ENCODE measurements around the gene B4GALNT2.
"Not testable (repeated sequence)": the region's sequence is repeated elsewhere in the genome, so short reads cannot be mapped to it uniquely, and the experiment has no call there.

Gene B4GALNT2, protein sequence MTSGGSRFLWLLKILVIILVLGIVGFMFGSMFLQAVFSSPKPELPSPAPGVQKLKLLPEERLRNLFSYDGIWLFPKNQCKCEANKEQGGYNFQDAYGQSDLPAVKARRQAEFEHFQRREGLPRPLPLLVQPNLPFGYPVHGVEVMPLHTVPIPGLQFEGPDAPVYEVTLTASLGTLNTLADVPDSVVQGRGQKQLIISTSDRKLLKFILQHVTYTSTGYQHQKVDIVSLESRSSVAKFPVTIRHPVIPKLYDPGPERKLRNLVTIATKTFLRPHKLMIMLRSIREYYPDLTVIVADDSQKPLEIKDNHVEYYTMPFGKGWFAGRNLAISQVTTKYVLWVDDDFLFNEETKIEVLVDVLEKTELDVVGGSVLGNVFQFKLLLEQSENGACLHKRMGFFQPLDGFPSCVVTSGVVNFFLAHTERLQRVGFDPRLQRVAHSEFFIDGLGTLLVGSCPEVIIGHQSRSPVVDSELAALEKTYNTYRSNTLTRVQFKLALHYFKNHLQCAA

DNA sequence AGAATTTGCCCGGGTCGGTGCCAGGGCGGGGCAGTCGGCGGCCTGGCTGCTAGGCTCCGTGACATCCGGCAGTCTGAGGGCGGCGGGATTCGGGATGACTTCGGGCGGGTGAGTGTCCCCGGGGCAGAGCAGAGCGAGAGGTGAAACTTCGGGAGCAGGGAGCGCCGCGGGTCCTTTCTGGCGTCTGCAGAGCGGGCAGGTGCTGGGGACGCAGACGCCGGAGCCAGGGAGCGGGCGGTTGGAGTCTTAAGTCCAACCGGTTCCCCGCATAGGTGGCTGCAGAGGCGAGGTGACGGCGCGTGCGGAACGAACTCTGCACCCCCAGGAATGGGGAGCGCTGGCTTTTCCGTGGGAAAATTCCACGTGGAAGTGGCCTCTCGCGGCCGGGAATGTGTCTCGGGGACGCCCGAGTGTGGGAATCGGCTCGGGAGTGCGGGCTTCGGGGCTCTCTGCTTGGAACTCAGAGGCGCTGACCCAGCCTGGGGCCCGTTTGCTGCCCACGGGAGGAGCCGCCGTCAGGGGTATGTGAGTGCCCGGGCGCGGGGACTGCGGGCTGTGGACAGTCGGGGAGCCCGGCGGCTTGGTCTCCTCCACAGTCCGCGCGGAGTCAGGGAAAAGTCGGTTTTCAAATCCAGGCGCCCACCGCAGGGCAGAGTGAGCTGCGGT is at the start of gene B4GALNT2:
Gene B4GALNT2, plus strand, starts transcription at position 71 of the 666 bp plus-strand sequence. Its CDS starts 24 bp downstream, at position 95.
- DNase-seq = no peak

DNA sequence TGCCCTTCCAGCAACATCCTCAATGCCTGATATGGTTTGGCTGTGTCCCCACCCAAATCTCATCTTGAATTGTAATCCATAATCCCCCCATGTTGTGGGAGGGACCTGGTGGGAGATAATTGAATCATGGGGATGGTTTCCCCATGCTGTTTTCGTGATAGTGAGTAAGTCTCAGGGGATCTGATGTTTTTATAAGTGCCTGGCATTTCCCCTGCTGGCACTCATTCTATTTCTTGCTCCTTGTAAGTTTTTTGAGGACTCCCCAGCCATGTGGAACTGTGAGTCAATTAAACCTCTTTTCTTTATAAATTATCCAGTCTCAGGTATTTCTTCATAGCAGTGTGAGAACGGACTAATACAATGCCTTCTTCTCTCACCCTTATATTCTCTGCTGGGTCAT is 47.5 kb upstream of the B4GALNT2 start:
- DNase-seq = not testable (repeated sequence)

DNA sequence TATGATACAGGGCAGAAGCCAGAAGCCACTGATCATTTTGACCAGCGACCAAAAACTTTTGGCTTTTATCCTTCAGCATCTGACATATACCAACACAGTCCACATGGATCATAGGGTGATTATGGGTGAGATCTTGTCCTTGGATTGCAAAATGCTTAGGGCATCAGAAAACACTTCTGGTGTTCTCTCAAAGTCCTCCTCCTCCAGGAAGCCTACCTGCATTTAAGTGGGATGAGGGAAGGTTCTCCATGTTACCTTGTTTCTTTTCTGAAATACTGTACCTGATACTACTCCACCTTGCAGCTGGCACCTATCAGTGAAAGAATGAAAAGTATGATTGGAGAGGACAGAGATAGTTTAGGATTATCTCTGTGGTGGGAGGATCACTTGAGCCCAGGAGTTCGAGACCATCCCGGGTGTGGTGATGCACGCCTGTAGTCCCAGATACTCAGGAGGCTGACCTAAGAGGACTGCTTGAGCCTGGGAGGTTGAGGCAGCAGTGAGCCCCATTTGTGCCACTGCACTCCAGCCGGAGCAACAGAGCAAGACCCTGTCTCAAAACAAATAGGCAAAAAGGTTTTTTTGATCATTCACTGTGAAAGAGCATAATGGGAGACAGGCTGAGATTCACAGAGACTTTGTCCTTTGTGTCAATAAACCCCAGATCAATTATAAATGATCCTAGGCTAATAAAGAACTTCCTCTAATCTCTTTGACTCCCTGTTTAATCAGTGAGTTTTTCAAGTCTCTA is 46.8 kb upstream of the B4GALNT2 start:
- no peak for DNase-seq

DNA sequence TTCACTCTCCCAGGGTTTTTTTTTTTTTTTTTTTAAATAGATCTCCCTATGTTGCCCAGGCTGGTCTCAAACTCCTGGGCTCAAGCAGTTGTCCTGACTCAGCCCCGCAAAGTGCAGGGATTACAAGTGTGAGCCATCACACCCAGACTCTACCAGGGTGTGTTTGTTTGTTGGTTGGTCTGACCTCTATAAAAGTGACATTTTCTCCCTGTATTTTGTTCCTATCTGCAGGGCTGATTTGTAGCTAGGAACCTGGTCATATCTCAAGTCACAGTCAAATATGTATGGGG is 46.3 kb upstream of the B4GALNT2 start:
- no peak for DNase-seq

DNA sequence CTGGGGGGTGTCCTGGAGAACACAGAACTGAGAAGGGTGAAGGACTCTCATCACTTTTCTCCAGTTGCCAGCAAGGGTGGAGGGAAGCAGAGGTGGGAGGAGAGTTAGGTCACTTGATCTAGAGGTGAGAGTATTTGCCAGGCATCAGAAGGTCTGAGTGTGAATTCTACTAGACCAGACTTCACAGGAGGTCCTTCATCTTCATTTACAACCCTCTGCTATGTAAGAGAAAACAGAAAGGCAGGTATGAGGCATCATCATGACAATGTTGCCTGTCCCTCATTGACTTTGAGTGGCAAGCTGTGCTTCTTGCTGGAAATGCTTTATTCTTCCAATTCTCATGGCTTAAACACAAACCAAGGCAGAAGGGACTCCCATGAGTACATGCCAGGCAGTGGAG is 45.9 kb upstream of the B4GALNT2 start:
- no peak for DNase-seq

DNA sequence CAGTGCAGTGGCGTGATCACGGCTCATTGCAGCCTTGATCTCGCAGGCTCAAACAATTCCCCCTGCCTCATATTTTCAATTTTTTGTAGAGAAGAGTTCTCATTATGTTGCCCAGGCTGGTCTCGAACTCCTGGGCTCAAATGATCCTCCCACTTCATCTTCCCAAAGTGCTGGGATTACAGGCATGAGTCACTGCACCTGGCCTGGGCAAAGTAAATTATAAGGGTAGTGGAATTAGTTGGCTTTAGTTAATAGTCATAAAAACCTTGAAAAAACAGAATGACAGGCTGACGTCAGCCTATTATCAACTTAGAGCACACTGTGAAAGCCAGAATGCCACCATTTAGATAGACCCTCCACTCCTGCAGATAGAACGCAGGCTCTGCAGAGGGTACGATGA is 43.5 kb upstream of the B4GALNT2 start:
- no peak for DNase-seq

DNA sequence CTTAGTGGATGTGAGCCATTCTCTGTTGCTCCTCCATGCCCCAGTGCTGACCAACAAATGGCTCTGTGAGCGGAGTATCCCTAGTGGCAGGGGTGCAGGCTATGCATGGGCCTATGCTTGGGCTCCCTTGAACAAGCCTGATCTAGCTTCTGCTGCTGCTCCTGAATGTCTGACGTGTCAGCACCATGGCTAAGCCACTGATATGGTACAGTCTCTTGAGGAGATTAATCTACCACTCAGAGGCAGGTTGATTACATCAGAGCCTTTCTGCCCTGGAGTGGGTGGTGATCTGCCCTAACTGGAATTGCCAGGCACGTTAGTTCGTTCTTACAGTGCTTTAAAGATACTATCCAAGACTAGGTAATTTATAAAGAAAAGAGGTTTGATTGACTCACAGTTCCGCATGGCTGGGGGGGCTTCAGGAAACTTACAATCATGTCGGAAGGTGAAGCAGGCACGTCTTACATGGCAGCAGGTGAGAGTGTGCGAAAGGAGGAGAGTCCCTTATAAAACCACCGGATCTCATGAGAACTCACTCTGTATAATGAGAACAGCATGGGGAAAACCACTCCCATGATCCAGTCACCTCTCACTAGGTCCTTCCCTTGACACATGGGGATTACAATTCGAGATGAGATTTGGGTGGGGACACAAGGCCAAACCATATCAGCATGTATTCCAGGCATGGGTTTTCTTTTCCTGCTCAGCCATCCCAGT is 41.5 kb upstream of the B4GALNT2 start:
- DNase-seq = no peak

DNA sequence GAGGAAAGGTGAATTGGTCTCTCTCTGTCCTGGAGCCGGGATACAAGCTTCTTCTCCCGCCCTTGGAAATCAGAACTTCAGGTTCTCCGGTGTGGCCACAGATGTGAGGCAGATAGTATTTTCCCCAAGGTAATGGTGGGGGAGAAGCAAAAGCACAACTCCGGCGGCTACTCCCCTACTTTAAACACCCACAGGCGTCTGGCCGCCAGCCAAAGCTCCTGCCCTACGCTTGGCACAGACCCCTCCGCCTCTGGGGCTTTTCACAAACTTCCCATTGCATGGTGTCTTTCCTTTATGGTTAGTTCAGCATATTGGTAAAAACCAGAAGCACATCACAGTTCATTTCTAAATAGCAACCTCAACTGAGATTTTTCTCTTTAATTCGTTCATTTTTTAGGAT is 39.4 kb upstream of the B4GALNT2 start:
- DNase-seq = no peak

DNA sequence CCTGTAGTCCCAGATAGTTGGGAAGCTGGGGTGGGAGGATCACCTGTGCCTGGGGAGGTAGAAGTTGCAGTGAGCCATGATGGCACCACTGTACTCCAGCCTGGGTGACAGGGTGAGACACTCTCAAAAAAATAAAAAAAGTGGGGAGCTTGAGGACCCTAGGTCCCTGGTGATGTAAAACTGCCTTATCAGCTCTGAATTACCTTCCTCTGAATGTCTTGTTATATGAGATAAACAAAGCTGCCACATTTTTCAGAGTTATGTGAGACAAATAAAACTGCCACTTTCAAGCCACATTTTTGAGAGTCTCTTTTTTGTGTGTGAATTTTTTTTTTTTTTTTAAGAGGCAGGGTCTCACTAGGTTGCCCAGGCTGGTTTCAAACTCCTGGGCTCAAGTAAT is 32.0 kb upstream of the B4GALNT2 start:
- peak; percentile 61 for DNase-seq

DNA sequence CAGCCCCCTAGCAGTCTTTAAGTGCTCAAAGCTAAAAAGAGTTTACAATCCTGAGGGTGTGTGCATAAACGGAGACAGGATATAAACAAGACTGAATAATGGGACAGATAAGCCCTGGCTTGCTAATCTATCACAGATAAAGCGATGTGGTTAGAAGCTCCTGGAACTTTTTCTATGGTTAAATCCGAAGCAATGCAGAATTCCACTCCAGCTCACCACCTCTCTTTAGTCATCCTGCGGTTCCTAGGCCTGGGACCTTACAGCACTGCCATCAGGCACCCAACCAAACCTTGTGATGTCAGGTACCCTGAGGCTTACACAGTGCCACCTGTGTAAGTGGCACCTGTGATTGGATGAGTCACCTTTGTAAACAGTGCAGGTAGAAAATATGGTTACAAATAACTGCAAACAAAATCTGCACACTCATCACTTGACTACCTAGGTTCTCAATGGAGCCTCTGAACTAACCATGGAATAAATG is 31.5 kb upstream of the B4GALNT2 start:
- peak; percentile 32 for DNase-seq

DNA sequence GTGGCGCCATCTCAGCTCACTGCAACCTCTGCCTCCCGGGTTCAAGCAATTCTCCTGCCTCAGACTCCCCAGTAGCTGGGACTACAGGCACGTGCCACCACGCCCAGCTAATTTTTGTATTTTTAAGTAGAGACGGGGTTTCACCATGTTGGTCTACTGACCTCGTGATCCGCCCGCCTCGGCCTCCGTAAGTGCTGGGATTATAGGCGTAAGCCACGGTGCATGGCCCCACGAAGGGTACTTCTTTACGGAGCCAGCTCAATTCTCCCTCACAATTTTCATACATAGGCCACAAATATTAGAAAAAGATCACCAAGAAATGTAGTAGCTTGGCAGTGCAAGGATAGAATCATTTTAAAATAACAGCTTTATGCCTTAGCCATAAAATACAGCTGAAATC is 29.2 kb upstream of the B4GALNT2 start:
- not testable (repeated sequence) for DNase-seq

DNA sequence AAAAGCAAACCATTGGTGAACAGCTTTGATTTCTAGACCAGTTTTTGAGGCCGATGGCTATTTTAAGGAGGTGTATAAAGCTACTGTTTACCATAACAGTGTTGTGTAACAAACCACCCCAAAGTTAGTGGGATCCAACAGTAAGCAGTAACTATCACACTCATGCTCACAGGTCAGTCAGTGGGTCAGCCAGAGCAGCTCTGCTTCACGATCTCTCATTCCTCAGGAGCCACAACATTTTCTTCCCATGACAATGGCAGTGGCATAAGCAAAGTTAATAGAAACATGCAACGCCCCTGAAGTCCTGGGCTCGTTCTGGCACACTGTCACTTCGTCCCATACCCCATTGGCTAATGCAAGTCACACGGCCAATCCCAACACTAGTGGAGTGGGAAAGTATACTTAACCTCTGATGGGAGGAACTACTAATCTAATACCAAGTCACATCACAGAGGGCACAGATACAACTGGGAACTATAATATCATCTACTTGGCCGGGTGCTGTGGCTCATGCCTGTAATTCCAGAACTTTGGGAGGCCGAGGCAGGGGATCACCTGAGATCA is 28.0 kb upstream of the B4GALNT2 start:
- no peak for DNase-seq

DNA sequence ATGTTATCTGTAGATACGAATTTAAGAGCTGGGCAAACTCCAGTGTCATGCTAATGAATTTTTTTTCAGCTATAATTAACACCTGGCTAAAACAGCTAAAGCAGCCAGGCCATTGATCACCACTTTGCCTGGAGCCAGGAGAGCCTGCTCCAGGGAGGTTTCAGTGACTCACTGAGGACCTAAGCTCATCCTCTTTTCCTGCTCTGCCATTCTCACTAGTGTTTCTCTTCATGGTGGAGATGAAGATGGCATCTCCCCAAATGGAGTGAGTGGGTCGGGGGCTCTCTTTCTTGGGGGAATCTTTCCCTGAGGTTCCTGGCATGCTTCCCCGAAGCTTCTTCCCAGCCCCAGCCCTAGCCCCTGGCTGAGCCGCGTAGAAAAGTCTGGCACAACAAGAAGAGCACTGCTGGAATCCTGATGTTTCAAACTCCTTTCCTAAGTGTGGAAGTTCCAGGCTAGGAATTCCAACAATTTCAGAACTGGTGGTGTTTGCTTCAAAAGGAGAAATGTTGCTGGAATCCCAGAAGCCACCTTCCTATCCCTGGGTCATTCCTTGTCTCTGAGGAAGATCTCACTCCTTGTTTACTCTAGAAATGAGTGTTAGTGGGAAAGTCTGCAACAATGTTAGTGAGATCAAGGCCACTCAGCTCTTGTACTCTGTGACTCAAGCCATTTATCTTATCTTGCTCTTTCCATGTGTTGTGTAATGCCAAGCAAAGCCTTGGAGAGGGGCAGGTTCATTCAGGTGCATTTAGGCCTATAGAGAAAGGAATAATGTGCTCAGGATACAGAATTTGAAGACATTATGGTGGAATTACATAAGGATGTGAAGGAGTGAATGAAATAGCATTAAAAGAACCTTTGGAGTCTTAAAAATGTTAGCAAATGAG is 26.0 kb upstream of the B4GALNT2 start:
- peak; percentile 13 for DNase-seq

DNA sequence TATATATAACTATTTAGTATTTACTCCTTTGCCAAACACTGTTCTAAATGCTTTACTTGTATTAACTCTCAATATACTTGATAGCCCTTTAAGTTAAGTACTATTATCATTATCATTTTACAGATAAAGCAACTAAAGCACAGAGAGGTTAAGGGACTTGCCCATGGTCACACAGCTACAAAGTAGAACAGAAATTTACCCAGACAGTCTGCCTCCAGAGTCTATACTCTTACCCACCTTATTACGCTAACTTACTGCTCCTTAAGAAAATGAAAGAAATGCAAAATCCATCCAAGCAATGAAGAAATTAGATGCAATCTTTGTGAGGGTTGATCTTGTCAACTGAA is 25.4 kb upstream of the B4GALNT2 start:
- DNase-seq = no peak

DNA sequence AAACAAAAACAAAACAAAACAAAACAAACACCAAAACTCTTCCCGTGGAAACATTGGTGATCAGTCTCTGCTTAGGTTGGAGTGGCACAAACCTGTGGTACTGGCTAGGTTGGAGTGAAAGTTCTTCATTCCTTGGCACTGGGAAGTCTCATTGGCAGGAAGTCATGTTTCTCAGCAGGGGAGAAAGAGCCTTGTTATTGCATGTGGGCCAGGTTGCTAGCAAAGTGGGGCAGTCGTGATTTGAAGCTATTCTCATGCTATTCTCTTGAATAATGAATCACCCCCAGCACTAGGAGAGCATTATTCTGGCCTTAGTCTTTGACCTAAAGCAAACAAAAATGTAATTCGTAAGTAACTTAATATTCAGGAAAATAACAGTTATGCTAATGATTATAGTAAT is 24.3 kb upstream of the B4GALNT2 start:
- DNase-seq = no peak

DNA sequence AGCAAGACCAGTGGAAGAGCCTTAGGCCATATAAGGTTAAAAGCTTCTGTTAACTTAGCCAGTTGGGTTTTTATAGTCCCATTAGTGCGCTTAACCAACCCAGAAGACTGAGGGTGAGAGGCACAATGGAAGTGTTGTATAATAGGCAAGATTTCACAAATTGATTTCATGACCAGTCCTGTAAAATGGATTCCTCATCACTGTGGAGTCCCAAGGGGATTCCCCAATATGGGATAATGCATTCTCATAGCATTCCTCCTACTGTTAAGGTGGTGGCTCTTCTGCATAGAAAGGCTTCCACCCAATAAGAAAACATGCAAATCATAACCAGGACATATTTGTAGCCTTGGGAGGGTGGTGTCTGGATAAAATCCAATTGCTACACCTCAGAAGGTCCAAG is 22.1 kb upstream of the B4GALNT2 start:
- no peak for DNase-seq

DNA sequence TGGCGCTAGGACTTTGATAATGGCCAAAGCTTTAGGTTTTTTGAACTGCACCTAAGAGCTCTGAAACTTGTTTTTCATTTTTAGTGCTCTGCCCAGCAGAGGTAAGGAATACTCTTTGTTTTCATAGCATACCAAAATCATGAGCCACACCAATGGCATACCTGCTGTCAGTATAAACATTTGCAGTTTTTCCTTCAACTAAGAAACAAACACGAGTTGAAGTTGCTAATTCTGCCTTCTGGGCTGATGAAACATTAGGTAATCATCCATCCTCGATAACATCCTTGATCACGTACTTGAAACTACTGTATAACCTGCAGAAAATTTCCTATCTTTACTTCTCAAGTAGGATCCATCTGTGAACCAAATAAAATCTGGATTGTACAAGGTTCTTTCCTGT is 20.6 kb upstream of the B4GALNT2 start:
- no peak for DNase-seq

DNA sequence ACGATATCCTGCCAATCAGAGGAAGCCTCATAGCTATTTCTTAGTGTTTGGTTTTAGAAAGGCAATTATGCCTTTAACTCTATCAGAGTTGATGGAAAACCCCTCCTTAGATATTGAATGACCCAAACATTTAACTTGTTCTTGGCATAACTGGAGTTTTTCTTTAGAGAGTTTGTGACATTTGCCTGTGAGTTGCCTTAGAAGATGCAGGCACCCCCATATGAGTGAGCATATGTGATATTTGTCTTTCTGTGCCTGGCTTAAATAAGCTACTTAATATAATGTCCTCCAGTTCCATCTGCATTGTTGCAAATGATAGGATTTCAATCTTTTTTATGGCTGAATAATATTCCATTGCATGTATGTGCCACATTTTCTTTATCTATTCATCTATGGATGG is 19.6 kb upstream of the B4GALNT2 start:
- DNase-seq = no peak

DNA sequence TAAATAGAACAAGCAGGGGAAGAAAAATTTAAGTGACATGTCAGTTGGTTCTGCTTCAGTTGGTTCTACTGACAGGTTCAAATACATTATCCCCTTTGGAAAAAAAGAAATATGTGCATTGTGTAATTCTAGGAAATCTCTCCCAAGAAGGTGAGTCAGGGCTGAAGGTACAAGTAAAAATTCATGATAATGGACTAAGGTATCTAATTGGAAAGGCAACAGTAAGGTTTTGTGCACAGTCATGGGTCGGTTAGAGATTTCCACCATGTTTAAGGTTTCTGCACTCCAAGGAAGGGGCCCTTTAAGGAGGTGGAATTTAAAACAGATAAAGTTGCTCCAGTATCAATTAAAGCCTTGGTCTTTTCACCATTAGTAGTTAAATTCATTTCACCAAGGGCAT is 17.9 kb upstream of the B4GALNT2 start:
- DNase-seq = no peak

DNA sequence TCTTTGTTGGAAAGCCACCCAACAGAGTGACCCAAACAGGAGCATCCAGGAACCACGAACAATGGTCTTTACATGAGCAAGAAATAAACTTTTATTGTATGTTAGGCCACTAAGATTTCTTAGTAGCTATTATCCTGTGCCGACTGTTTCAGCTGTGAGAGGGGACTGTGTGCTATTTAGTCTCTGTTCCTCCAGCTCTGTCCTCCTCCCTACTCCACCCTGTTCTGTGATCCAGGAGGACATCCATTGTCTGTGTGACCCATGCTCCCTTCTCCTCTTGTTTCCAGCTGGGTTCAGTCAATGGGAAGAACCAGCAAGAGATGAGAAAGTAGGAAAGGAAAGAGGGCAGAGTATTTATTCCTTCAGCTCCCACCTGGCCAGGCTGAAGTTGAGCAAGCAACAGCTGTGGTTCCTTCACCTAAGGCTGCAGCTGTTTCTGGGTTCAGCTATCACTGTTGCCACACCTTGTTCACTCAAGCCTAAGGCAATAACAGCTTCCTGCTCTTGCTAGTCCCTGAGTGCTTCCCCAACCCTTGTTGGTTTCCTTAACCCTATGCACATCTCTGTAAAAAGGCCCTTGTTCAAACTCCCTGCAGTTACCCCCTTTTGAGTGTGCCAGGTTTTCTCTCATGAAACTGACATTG is 14.9 kb upstream of the B4GALNT2 start:
- DNase-seq = no peak

DNA sequence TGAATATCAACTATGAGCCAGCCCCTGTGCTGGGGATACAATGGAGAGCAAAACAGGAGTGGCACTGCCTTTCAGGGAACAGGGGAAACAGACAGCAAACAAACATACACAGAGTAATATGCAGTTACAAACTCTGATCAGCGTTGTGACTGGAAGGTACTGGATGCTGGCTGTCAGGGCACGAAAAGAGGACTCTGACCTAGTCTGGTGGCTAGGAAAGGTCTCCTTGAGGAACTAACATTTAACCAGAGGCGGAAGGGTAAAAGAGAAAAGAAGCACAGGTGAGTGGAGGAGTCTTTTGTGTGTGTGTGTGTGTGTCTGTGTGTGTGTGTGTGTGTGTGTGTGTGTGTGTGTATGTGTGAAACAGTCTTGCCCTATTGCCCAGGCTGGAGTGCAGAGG is 12.4 kb upstream of the B4GALNT2 start:
- no peak for DNase-seq
